Trophoblast cell (in vitro differentiated cells and primary cell): Measurements from ENCODE around the gene TMEM259. TPM values are rescaled to one million over a fixed set of nuclear protein-coding genes. Genes with fewer than 3 reads are reported as not detected.

Source experiments
- DNase-seq, 2 donors: peaks; one replicate each; pipeline ENCODE4 v3.0.0-alpha.2; 2016
- H2AFZ ChIP-seq: 2 replicates; pipeline ENCODE4 v1.6.1; 2013; ENCODE audit warnings: low read length, moderate library complexity, mild to moderate bottlenecking; ENCODE audit not compliant: insufficient read depth, poor library complexity
- H2AK5ac ChIP-seq: 2 replicates; pipeline ENCODE4 v1.6.1; 2013; ENCODE audit warnings: mild to moderate bottlenecking, low read length
- H2BK120ac ChIP-seq: 2 replicates; pipeline ENCODE4 v1.6.1; 2013; ENCODE audit warnings: low read length, mild to moderate bottlenecking, moderate library complexity; ENCODE audit not compliant: insufficient read depth, poor library complexity
- H2BK12ac ChIP-seq: 2 replicates; pipeline ENCODE4 v1.6.1; 2013; ENCODE audit warnings: mild to moderate bottlenecking, low read length, moderate library complexity
- H2BK5ac ChIP-seq: 2 replicates; pipeline ENCODE4 v1.6.1; 2013; ENCODE audit warnings: low read length, low read depth, moderate library complexity, mild to moderate bottlenecking; ENCODE audit not compliant: poor library complexity
- H3K14ac ChIP-seq: 2 replicates; pipeline ENCODE4 v1.6.1; 2013; ENCODE audit warnings: mild to moderate bottlenecking, low read length
- H3K18ac ChIP-seq: 2 replicates; pipeline ENCODE4 v1.6.1; 2013; ENCODE audit warnings: mild to moderate bottlenecking, low read length
- H3K23ac ChIP-seq: 2 replicates; pipeline ENCODE4 v1.6.1; 2013; ENCODE audit warnings: low read length
- H3K27ac ChIP-seq: 2 replicates; pipeline ENCODE4 v1.5.1; 2013; ENCODE audit warnings: low read depth, mild to moderate bottlenecking, inconsistent platforms, low read length, moderate library complexity
- H3K27me3 ChIP-seq: 2 replicates; pipeline ENCODE4 v1.6.1; 2013; ENCODE audit warnings: inconsistent platforms, mild to moderate bottlenecking, low read length, moderate library complexity; ENCODE audit not compliant: insufficient read depth
- H3K36me3 ChIP-seq, 2 experiments: 1 replicate in 1 of 2; 2 replicates in 1 of 2; pipeline ENCODE4 v1.6.1; 2013; ENCODE audit warnings: low read length in 2 of 2, mild to moderate bottlenecking in 2 of 2, moderate library complexity in 1 of 2; ENCODE audit not compliant: insufficient read depth in 2 of 2, control insufficient read depth in 1 of 2
- H3K4ac ChIP-seq: 2 replicates; pipeline ENCODE4 v1.6.1; 2013; ENCODE audit warnings: low read depth, mild to moderate bottlenecking, low read length, moderate library complexity
- H3K4me1 ChIP-seq, 2 experiments: 1 replicate in 1 of 2; 2 replicates in 1 of 2; pipeline ENCODE4 v1.6.1; 2013; ENCODE audit warnings: low read length in 2 of 2, mild to moderate bottlenecking in 2 of 2, moderate library complexity in 1 of 2; ENCODE audit not compliant: insufficient read depth in 2 of 2, control insufficient read depth in 1 of 2
- H3K4me2 ChIP-seq: 2 replicates; pipeline ENCODE4 v1.6.1; 2013; ENCODE audit warnings: inconsistent platforms, mild to moderate bottlenecking, low read length, moderate library complexity
- H3K4me3 ChIP-seq: 2 replicates; pipeline ENCODE4 v1.5.1; 2013; ENCODE audit warnings: mild to moderate bottlenecking, low read depth, low read length, inconsistent platforms
- H3K79me1 ChIP-seq: one replicate; pipeline ENCODE4 v1.6.1; 2013; ENCODE audit warnings: low read length
- H3K79me2 ChIP-seq: 2 replicates; pipeline ENCODE4 v1.6.1; 2013; ENCODE audit warnings: low read length, mild to moderate bottlenecking; ENCODE audit not compliant: control insufficient read depth, insufficient read depth, poor library complexity
- H3K9ac ChIP-seq: 2 replicates; pipeline ENCODE4 v1.6.1; 2013; ENCODE audit warnings: mild to moderate bottlenecking, low read length
- H3K9me3 ChIP-seq: 2 replicates; pipeline ENCODE4 v1.6.1; 2013; ENCODE audit warnings: low read depth, mild to moderate bottlenecking, control low read depth, inconsistent platforms, low read length; ENCODE audit not compliant: insufficient read depth
- H4K12ac ChIP-seq: 2 replicates; pipeline ENCODE4 v1.6.1; 2013; ENCODE audit warnings: low read depth, mild to moderate bottlenecking, low read length, moderate library complexity
- H4K8ac ChIP-seq: 2 replicates; pipeline ENCODE4 v1.6.1; 2013; ENCODE audit warnings: low read depth, mild to moderate bottlenecking, low read length, moderate library complexity
- H4K91ac ChIP-seq: one replicate; pipeline ENCODE4 v1.6.1; 2013; ENCODE audit warnings: low read depth, mild to moderate bottlenecking, low read length, moderate library complexity
- WGBS: extraction: QIAGEN DNeasy Blood & Tissue Kit; methylation state at CpG from one replicate; pipeline ENCODE4 v1.1.7; 2013; ENCODE audit warnings: missing lambda C conversion rate; ENCODE audit not compliant: insufficient read length, insufficient coverage; ENCODE audit errors: extremely low coverage; 5-methylcytosine and 5-hydroxymethylcytosine counted together
- polyA plus RNA-seq: library from polyadenylated mRNA; stranded (reverse); fragments of 200-250 nt; gene quantifications from 2 replicates; pipeline ENCODE4 v1.2.3, GENCODE V29; 2013

Gene TMEM259
- polyA plus RNA-seq = 99.6 and 108 TPM in 2 replicates

GRCh38 chr19:1020868-1021425 lies at the start of gene TMEM259:
Gene TMEM259, minus strand, starts transcription at chr19:1021123. Its CDS starts 127 bp downstream, at chr19:1020996.
- H2BK12ac ChIP-seq = no peak within 1 kb of the TSS
- peaks cover 10% of the 10 kb centered on the region for H3K79me1 ChIP-seq
- H3K36me3 ChIP-seq = peaks cover 0 to 17% of the 10 kb centered on the region in 2 experiments
- peak within 1 kb of the TSS; percentile 23 for H4K12ac ChIP-seq
- DNase-seq = peak; percentile 94 to 98
- H2BK5ac ChIP-seq = peak within 1 kb of the TSS; percentile 75
- H3K27me3 ChIP-seq = no peaks in the 10 kb centered on the region
- peak within 1 kb of the TSS; percentile 94 for H3K9ac ChIP-seq
- H3K27ac ChIP-seq = no peak within 1 kb of the TSS
- H3K4me1 ChIP-seq = peaks cover 24 to 39% of the 10 kb centered on the region in 2 experiments
- no peak within 1 kb of the TSS for H3K23ac ChIP-seq
- peak within 1 kb of the TSS; percentile 45 for H3K14ac ChIP-seq
- H4K8ac ChIP-seq = peak within 1 kb of the TSS; percentile 91
- WGBS = no CpG with 5 or more reads among the region's 68 CpGs
- peaks cover 43% of the 10 kb centered on the region for H3K79me2 ChIP-seq
- no peak within 1 kb of the TSS for H2AFZ ChIP-seq
- peak within 1 kb of the TSS; percentile 94 for H3K4ac ChIP-seq
- H2AK5ac ChIP-seq = peak within 1 kb of the TSS; percentile 13
- H4K91ac ChIP-seq = peak within 1 kb of the TSS; percentile 91
- no peaks in the 10 kb centered on the region for H3K9me3 ChIP-seq
- H3K4me3 ChIP-seq = peak within 1 kb of the TSS; percentile 85
- H2BK120ac ChIP-seq = peak within 1 kb of the TSS; percentile 70
- H3K18ac ChIP-seq = peak within 1 kb of the TSS; percentile 79
- peak within 1 kb of the TSS; percentile 74 for H3K4me2 ChIP-seq

- no peaks in the 10 kb centered on the region for H3K36me3 ChIP-seq
- H3K14ac ChIP-seq = no peak overlapping the region
- H2BK120ac ChIP-seq = no peak overlapping the region
- peaks cover 2% of the 10 kb centered on the region for H3K9me3 ChIP-seq
- no peak overlapping the region for H2AK5ac ChIP-seq
- H4K12ac ChIP-seq = no peak overlapping the region
- H4K91ac ChIP-seq = no peak overlapping the region
- no peak overlapping the region for H3K4ac ChIP-seq
- no peak overlapping the region for H2BK5ac ChIP-seq
- H3K23ac ChIP-seq = no peak overlapping the region
- peaks cover 24 to 27% of the 10 kb centered on the region in 2 experiments for H3K4me1 ChIP-seq
- H3K4me2 ChIP-seq = peak overlapping the region; percentile 55
- H3K79me1 ChIP-seq = peaks cover 10% of the 10 kb centered on the region
- peaks cover 11% of the 10 kb centered on the region for H3K27me3 ChIP-seq
- no CpG with 5 or more reads among the region's 21 CpGs for WGBS
- H3K4me3 ChIP-seq = no peak overlapping the region
- no peak overlapping the region for H2BK12ac ChIP-seq
- H4K8ac ChIP-seq = no peak overlapping the region
- H3K9ac ChIP-seq = no peak overlapping the region
- H2AFZ ChIP-seq = no peak overlapping the region
- no peak for DNase-seq
- H3K79me2 ChIP-seq = no peaks in the 10 kb centered on the region
- no peak overlapping the region for H3K27ac ChIP-seq
- no peak overlapping the region for H3K18ac ChIP-seq
Observed at GRCh38 chr19:1070576-1070930, 49.6 kb upstream of the TMEM259 start.

- no peak overlapping the region for H3K23ac ChIP-seq
- no peak overlapping the region for H2BK5ac ChIP-seq
- no peak overlapping the region for H3K9ac ChIP-seq
- H3K4me1 ChIP-seq = peaks cover 34 to 36% of the 10 kb centered on the region in 2 experiments
- H3K4me3 ChIP-seq = no peak overlapping the region
- H3K18ac ChIP-seq = no peak overlapping the region
- no peak overlapping the region for H2AFZ ChIP-seq
- H3K14ac ChIP-seq = no peak overlapping the region
- no peak overlapping the region for H3K4me2 ChIP-seq
- H2AK5ac ChIP-seq = no peak overlapping the region
- H4K12ac ChIP-seq = no peak overlapping the region
- peaks cover 11% of the 10 kb centered on the region for H3K27me3 ChIP-seq
- H3K79me2 ChIP-seq = no peaks in the 10 kb centered on the region
- peaks cover 2% of the 10 kb centered on the region for H3K9me3 ChIP-seq
- no peak overlapping the region for H4K8ac ChIP-seq
- peak in 1 of 2 donors; percentile 36 for DNase-seq
- no peak overlapping the region for H2BK12ac ChIP-seq
- H3K27ac ChIP-seq = no peak overlapping the region
- H3K79me1 ChIP-seq = peaks cover 18% of the 10 kb centered on the region
- no peak overlapping the region for H4K91ac ChIP-seq
- H2BK120ac ChIP-seq = no peak overlapping the region
- H3K36me3 ChIP-seq = no peaks in the 10 kb centered on the region
- no CpG with 5 or more reads among the region's 25 CpGs for WGBS
- no peak overlapping the region for H3K4ac ChIP-seq
Observed at GRCh38 chr19:1069009-1069779, 48.3 kb upstream of the TMEM259 start.

- no CpG with 5 or more reads among the region's 45 CpGs for WGBS
Observed at GRCh38 chr19:1068009-1069001, 47.4 kb upstream of the TMEM259 start.

More at GRCh38 chr19:1068009-1069001, 47.4 kb upstream of the TMEM259 start:
- Histone ChIP-seq H3K4me1 (peaks cover 34 to 36% of the 10 kb centered on the region in 2 experiments), H3K4me3 (no peak overlapping the region), H2AK5ac (no peak overlapping the region), H3K23ac (no peak overlapping the region), H3K36me3 (no peaks in the 10 kb centered on the region), H2BK12ac (no peak overlapping the region), H3K4ac (no peak overlapping the region), H2BK120ac (no peak overlapping the region), H4K12ac (no peak overlapping the region), H3K9me3 (peaks cover 6% of the 10 kb centered on the region), H2BK5ac (no peak overlapping the region), H2AFZ (no peak overlapping the region), H3K9ac (no peak overlapping the region), H3K27ac (no peak overlapping the region), H3K79me1 (peaks cover 18% of the 10 kb centered on the region), H3K4me2 (no peak overlapping the region), H4K8ac (no peak overlapping the region), H3K14ac (no peak overlapping the region), H3K79me2 (no peaks in the 10 kb centered on the region), H3K18ac (no peak overlapping the region), H4K91ac (no peak overlapping the region), H3K27me3 (peaks cover 11% of the 10 kb centered on the region)
- no peak for DNase-seq
